CD4-positive, alpha-beta T cell treated with Interleukin-17A for 4 hours (primary cell): ENCODE data around the gene NDEL1.

ENCODE experiments used
- DNase-seq: peaks from one replicate; pipeline ENCODE4 v3.0.0-alpha.2; 2020; ENCODE audit warnings: mixed read lengths

NDEL1 gene

GRCh38 chr17:8417806-8418205 lies 17.9 kb upstream of the NDEL1 start:
- no peak for DNase-seq

GRCh38 chr17:8418471-8418870 lies 17.2 kb upstream of the NDEL1 start:
- DNase-seq: no peak

GRCh38 chr17:8419305-8419704 lies 16.4 kb upstream of the NDEL1 start:
- no peak for DNase-seq

- DNase-seq: no peak
Observed at GRCh38 chr17:8420041-8420934, 15.4 kb upstream of the NDEL1 start.

GRCh38 chr17:8421571-8421970 lies 14.1 kb upstream of the NDEL1 start:
- no peak for DNase-seq

GRCh38 chr17:8426094-8426720 lies 9.5 kb upstream of the NDEL1 start:
- no peak for DNase-seq

GRCh38 chr17:8426802-8427201 lies 8.9 kb upstream of the NDEL1 start:
- DNase-seq: no peak

GRCh38 chr17:8430966-8431365 lies 4.7 kb upstream of the NDEL1 start:
- DNase-seq: no peak

- DNase-seq: peak; percentile 67
Observed at GRCh38 chr17:8436169-8436843, 622 bp downstream of the NDEL1 start.

- DNase-seq: no peak
Observed at GRCh38 chr17:8436844-8437171, 1.1 kb downstream of the NDEL1 start.

- peak; percentile 15 for DNase-seq
Observed at GRCh38 chr17:8438441-8438840, 2.8 kb downstream of the NDEL1 start.

GRCh38 chr17:8439681-8440080 lies 4.0 kb downstream of the NDEL1 start:
- DNase-seq: no peak

- DNase-seq: no peak
Observed at GRCh38 chr17:8441690-8442089, 6.0 kb downstream of the NDEL1 start.

- DNase-seq: no peak
Observed at GRCh38 chr17:8442310-8442709, 6.6 kb downstream of the NDEL1 start.

- no peak for DNase-seq
Observed at GRCh38 chr17:8443756-8444155, 8.1 kb downstream of the NDEL1 start.

- no peak for DNase-seq
Observed at GRCh38 chr17:8444494-8444893, 8.8 kb downstream of the NDEL1 start.

- DNase-seq: no peak
Observed at GRCh38 chr17:8445536-8445935, 9.9 kb downstream of the NDEL1 start.

- no peak for DNase-seq
Observed at GRCh38 chr17:8447799-8448198, 12.1 kb downstream of the NDEL1 start.

GRCh38 chr17:8448310-8448709 lies 12.6 kb downstream of the NDEL1 start:
- DNase-seq: no peak

GRCh38 chr17:8451933-8452614 lies 16.4 kb downstream of the NDEL1 start:
- DNase-seq: no peak

GRCh38 chr17:8453326-8453725 lies 17.6 kb downstream of the NDEL1 start:
- no peak for DNase-seq

- DNase-seq: no peak
Observed at GRCh38 chr17:8455665-8456209, 20.1 kb downstream of the NDEL1 start.

GRCh38 chr17:8458128-8458527 lies 22.4 kb downstream of the NDEL1 start:
- DNase-seq: no peak
